NCI-H187 (cell line): ENCODE measurements around the gene JAGN1.
"Not testable (repeated sequence)": the region's sequence is repeated elsewhere in the genome, so short reads cannot be mapped to it uniquely, and the experiment has no call there.

Experiments used
- DNase-seq, 2 experiments: peaks; one replicate each; lab custom pipeline; 2025; lab: John Stamatoyannopoulos, UW

The JAGN1 gene

GRCh38 chr3:9918261-9919038, 28.0 kb downstream of the JAGN1 start:
- no peak for DNase-seq

- no peak for DNase-seq
These were observed 37.7 kb downstream of the JAGN1 start for GRCh38 chr3:9928158-9928557.

- no peak for DNase-seq
These were observed 40.5 kb downstream of the JAGN1 start for GRCh38 chr3:9930804-9931418.

GRCh38 chr3:9932535-9932842, 42.1 kb downstream of the JAGN1 start:
- no peak for DNase-seq

GRCh38 chr3:9932843-9933560, 42.6 kb downstream of the JAGN1 start:
- peak; percentile 13 to 54 for DNase-seq

GRCh38 chr3:9933561-9934234, 43.3 kb downstream of the JAGN1 start, which contains the start of gene CRELD1:
TSS of gene CRELD1 (plus strand) at chr3:9933834. CDS start at chr3:9934439, 605 bp downstream.
- DNase-seq = peak; percentile 78 to 79

- no peak for DNase-seq
These were observed 43.8 kb downstream of the JAGN1 start for GRCh38 chr3:9934235-9934621.

- DNase-seq = no peak
These were observed 44.6 kb downstream of the JAGN1 start for GRCh38 chr3:9934993-9935392.

- no peak for DNase-seq
These were observed 45.6 kb downstream of the JAGN1 start for GRCh38 chr3:9935966-9936510.

- no peak for DNase-seq
These were observed 47.3 kb downstream of the JAGN1 start for GRCh38 chr3:9937486-9938238.

- DNase-seq = no peak
These were observed 48.6 kb downstream of the JAGN1 start for GRCh38 chr3:9938966-9939365.

- not testable (repeated sequence) for DNase-seq
These were observed 49.5 kb downstream of the JAGN1 start for GRCh38 chr3:9939906-9940305.

- no peak for DNase-seq
These were observed 50.3 kb downstream of the JAGN1 start for GRCh38 chr3:9940746-9941145.

- no peak for DNase-seq
These were observed 51.8 kb downstream of the JAGN1 start for GRCh38 chr3:9942164-9942563.

GRCh38 chr3:9942934-9943690, 52.7 kb downstream of the JAGN1 start:
- DNase-seq = no peak
